ENCODE data around the gene ARHGAP44.
"Not testable (repeated sequence)": the region's sequence is repeated elsewhere in the genome, so short reads cannot be mapped to it uniquely, and the experiment has no call there.

ARHGAP44 gene

DNA sequence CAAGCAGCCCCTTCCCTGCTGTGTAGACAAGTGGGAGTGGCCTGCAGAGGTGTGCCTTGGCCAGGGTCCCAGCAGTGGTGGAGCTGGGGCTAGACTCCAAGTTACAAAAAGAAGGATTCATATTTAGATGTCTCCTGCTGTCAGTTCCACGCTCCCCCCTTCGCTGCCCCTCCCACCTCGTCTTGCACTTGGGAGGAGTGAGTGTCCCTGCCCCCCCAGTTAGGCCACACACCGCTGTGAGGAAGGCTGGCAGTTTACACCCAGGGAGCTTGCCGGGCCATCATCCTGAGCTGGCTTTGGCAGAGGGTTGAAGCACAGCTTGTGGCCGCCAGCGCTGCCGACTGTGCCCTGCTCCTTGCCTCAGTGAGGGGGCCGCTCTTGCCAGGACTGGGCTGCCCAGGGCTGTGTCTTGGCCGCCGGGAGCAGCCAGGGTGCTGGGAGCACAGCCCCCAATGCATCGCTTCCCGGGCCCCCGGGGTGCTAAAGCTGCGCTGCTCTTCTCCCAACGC, 184.3 kb downstream of the ARHGAP44 start:
- Histone ChIP-seq H3K79me2 (ENCODE audit: low read length) (no peaks in the 10 kb centered on the region), H4K20me1 (ENCODE audit: insufficient read depth, low read length) (no peaks in the 10 kb centered on the region), H3K27ac (ENCODE audit: low read length) (no peak overlapping the region), H2AFZ (ENCODE audit: low read depth, low read length) (no peak overlapping the region), H3K4me2 (ENCODE audit: low read length) (no peak overlapping the region), H3K4me3 (ENCODE audit: low read length) (no peak overlapping the region), H3K36me3 (replicated peaks; ENCODE audit: low read depth, low read length) (no peaks in the 10 kb centered on the region), H3K9me3 (ENCODE audit: insufficient read depth, low read length) (no peaks in the 10 kb centered on the region), H3K27me3 (ENCODE audit: low read depth, low read length) (no peaks in the 10 kb centered on the region), H3K9ac (ENCODE audit: low read length) (no peak overlapping the region), H3K4me1 (ENCODE audit: low read length) (no peaks in the 10 kb centered on the region)
- no peak for TF ChIP-seq EZH2phosphoT487 (IDR thresholded peaks at IDR 0.05; ENCODE audit: low read depth)
- TF ChIP-seq, protein P1, sequence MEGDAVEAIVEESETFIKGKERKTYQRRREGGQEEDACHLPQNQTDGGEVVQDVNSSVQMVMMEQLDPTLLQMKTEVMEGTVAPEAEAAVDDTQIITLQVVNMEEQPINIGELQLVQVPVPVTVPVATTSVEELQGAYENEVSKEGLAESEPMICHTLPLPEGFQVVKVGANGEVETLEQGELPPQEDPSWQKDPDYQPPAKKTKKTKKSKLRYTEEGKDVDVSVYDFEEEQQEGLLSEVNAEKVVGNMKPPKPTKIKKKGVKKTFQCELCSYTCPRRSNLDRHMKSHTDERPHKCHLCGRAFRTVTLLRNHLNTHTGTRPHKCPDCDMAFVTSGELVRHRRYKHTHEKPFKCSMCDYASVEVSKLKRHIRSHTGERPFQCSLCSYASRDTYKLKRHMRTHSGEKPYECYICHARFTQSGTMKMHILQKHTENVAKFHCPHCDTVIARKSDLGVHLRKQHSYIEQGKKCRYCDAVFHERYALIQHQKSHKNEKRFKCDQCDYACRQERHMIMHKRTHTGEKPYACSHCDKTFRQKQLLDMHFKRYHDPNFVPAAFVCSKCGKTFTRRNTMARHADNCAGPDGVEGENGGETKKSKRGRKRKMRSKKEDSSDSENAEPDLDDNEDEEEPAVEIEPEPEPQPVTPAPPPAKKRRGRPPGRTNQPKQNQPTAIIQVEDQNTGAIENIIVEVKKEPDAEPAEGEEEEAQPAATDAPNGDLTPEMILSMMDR (IDR thresholded peaks at IDR 0.05; ENCODE audit: low read depth, low read length): no peak

DNA sequence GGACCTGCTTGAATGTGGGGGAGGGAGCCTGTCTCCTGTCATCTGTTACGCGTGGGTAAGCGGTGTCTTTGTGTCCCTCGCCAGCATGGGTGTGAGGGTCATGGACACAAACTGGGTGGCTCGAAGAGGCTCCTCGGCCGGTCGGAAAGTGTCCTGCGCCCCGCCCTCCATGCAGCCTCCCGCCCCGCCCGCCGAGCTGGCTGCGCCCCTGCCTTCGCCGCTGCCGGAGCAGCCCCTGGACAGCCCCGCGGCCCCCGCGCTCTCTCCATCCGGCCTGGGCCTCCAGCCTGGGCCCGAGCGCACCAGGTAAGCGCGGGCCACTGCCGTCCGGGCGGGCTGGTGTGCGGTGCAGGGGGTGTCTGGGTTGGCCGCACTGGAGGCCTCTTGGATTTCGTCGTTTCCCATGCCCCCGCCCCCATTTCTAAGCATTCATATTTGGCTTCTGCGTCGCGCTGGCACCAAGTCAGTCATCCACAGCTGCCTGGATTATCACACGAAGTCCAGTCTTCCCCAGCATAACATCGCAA, 184.8 kb downstream of the ARHGAP44 start:
- Histone ChIP-seq H3K4me3 (ENCODE audit: low read length) (no peak overlapping the region), H3K27me3 (ENCODE audit: low read depth, low read length) (no peaks in the 10 kb centered on the region), H2AFZ (ENCODE audit: low read depth, low read length) (no peak overlapping the region), H4K20me1 (ENCODE audit: insufficient read depth, low read length) (no peaks in the 10 kb centered on the region), H3K4me1 (ENCODE audit: low read length) (no peaks in the 10 kb centered on the region), H3K4me2 (ENCODE audit: low read length) (no peak overlapping the region), H3K9me3 (ENCODE audit: insufficient read depth, low read length) (no peaks in the 10 kb centered on the region), H3K9ac (ENCODE audit: low read length) (no peak overlapping the region), H3K79me2 (ENCODE audit: low read length) (no peaks in the 10 kb centered on the region), H3K27ac (ENCODE audit: low read length) (no peak overlapping the region), H3K36me3 (replicated peaks; ENCODE audit: low read depth, low read length) (no peaks in the 10 kb centered on the region)
- TF ChIP-seq EZH2phosphoT487 (IDR thresholded peaks at IDR 0.05; ENCODE audit: low read depth): no peak
- TF ChIP-seq, protein P1 (IDR thresholded peaks at IDR 0.05; ENCODE audit: low read depth, low read length): no peak

DNA sequence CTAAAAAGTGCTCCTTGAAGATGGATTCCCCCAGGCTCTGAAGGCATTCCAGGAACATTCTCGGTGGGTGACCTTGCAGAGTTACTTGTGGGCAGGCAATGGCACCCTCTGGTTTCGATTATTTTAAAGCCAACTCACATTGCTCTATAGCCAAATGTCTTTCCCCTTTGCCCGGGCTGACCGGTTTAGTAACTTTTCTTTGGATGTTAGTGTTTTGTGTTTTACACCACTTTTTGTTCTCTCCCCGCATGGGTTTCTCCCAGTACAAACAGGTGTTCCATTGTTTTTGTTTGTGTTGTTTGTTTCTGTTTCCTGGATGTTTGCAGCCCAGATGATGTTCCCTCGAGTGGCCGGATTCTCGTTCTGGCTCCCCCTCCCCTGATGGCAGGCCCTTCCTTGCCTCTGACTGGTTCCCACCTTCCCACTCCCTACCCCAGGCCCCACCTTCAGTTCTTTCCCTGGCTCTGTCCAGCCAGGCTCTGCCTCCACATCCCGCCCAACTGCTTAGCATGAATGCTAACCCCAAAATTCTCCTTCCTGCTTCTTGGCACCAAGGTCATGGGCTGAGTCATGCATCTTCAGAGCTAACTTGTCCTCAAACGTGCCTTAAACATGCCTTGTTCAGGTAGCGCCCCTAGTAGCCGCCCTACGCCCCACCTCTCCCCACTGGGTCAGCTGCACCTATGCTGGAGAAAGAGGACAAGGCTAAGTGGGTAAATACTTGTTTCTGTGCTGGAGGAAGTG, 187.9 kb downstream of the ARHGAP44 start:
- no peaks in the 10 kb centered on the region for H3K9me3 ChIP-seq (ENCODE audit: insufficient read depth, low read length)
- H3K4me2 ChIP-seq (ENCODE audit: low read length): no peak overlapping the region
- no peak overlapping the region for H3K4me3 ChIP-seq (ENCODE audit: low read length)
- H3K79me2 ChIP-seq (ENCODE audit: low read length): no peaks in the 10 kb centered on the region
- H3K27ac ChIP-seq (ENCODE audit: low read length): no peak overlapping the region
- H4K20me1 ChIP-seq (ENCODE audit: insufficient read depth, low read length): no peaks in the 10 kb centered on the region
- no peak overlapping the region for H3K9ac ChIP-seq (ENCODE audit: low read length)
- H3K4me1 ChIP-seq (ENCODE audit: low read length): peaks cover 4% of the 10 kb centered on the region
- no peaks in the 10 kb centered on the region for H3K27me3 ChIP-seq (ENCODE audit: low read depth, low read length)
- H2AFZ ChIP-seq (ENCODE audit: low read depth, low read length): no peak overlapping the region
- no peak for TF ChIP-seq EZH2phosphoT487 (IDR thresholded peaks at IDR 0.05; ENCODE audit: low read depth)
- TF ChIP-seq, protein P1 (IDR thresholded peaks at IDR 0.05; ENCODE audit: low read depth, low read length): no peak
- peaks cover under 1% of the 10 kb centered on the region for H3K36me3 ChIP-seq (replicated peaks; ENCODE audit: low read depth, low read length)

DNA sequence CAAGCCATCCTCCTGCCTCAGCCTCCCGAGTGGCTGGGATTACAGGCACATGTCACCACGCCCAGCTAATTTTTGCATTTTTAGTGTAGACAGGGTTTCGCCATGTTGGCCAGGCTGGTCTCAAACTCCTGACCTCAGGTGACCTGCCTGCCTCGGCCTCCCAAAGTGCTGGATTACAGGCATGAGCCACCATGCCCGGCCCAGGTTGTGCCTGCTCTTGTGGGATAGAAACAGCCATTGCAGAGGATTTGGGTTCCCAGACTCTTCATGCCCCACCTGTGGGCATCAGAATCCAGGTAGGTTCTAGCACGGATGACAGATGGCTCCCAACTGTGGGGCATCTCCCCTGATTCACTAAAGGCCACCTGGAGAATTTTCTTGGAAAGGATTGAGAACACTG, 189.5 kb downstream of the ARHGAP44 start:
- not testable (repeated sequence) for H4K20me1 ChIP-seq (ENCODE audit: insufficient read depth, low read length); H3K9me3 ChIP-seq (ENCODE audit: insufficient read depth, low read length); H2AFZ ChIP-seq (ENCODE audit: low read depth, low read length); H3K27ac ChIP-seq (ENCODE audit: low read length); H3K4me2 ChIP-seq (ENCODE audit: low read length); H3K4me3 ChIP-seq (ENCODE audit: low read length); H3K4me1 ChIP-seq (ENCODE audit: low read length); H3K9ac ChIP-seq (ENCODE audit: low read length); H3K79me2 ChIP-seq (ENCODE audit: low read length); H3K36me3 ChIP-seq (replicated peaks; ENCODE audit: low read depth, low read length); H3K27me3 ChIP-seq (ENCODE audit: low read depth, low read length)
